Fibroblast of skin of scalp (primary cell): ENCODE data around the gene MS4A18.
"Not testable (repeated sequence)": the region's sequence is repeated elsewhere in the genome, so short reads cannot be mapped to it uniquely, and the experiment has no call there.

Source experiments
- DNase-seq: peaks from one replicate; pipeline ENCODE4 v3.0.0-alpha.2; 2013

Gene MS4A18

DNA sequence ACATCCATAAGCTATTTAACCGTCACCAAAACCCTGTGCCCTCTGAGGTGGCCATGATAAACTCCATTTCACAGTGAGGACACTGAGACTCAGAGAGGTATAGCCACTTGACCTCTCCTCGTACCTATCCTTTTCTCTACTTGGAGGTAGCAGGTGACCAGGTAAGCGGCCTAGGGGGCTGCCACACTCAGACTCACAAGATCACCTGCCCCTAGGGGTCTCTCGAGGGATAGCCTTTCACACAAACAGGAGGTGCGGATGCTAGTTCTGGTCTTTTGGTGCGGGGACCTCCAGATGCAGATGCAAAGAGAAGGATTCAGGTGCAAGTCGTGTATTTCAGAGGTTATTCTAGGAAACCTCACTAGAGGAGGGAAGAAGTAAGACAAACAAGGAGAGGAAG is 14.6 kb downstream of the MS4A18 start:
- no peak for DNase-seq

DNA sequence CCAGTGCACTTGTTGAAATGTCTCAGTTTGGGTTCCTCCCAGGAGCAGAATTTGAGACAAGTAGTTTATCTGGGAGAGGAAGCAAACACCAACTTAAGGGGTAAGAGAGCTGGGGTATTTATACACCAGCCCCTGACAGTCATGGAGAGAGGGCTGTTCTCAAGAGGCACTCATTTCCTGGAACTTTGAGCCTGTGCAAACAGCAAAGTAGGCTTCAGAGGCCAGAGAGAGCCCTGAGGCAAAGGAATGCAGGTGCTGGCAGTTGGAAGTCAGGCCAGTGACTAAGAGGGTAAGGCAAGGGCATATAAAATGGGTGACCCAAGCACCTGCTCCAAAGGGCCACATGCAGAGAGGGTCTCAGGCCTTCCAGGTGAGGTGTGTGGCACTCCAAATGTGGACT is 16.1 kb downstream of the MS4A18 start:
- DNase-seq, result no peak

DNA sequence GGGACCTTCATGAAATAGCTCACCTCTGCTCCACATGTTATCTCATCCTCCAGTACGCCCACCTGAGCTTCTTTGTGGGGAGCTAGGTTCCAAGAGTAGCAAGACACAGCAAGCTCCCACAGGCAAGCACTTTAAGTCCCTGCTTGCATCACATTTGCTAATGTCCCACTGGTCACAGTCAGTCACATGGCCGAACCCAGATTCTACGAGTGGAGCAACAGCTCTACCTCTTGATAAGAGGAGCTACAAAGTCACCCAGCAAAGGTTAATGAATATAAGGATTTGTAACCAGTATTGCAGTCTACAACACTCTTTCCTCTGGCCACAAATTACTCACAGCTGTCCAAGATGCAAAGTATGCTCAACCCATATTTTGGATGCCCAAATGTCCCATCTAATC is 16.9 kb downstream of the MS4A18 start:
- no peak for DNase-seq

DNA sequence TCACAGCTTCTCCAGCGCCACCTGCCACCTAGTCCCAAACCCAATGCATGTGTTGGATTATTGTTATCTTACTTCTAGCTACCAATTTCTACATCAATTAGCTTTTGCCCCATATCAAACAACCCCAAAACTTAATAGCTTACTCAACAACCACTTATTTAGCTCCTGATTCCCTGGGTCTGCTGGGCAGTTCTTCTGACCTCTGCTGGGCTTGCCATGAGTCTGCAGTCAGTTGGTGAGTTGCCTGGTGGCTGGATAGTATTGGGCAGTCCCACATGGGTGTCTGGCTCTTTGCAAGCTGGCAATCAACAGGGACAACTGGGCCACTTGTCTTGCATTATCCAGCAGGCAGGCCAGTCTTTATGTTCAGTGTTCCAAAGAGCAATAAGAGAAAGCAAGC is 18.5 kb downstream of the MS4A18 start:
- no peak for DNase-seq

DNA sequence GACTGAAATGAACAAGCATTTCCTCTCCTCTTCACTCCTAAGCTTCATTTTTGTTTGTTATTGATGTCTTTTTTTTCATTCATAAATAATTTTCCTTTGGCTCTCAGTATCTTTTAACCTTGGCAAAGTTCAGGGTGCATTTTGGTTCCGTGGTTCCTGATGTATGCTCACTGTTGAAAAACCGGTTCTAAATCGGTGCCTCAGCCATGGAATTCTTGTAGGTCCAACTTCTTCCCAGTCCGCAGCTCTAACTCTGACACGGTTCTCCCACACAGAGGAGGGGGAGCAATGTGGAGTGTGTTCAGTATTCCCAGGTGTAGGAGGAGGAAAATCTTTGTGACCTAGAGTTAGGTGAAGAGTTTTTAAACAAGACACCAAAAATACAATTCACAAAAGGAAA is 19.6 kb downstream of the MS4A18 start:
- DNase-seq, result no peak

DNA sequence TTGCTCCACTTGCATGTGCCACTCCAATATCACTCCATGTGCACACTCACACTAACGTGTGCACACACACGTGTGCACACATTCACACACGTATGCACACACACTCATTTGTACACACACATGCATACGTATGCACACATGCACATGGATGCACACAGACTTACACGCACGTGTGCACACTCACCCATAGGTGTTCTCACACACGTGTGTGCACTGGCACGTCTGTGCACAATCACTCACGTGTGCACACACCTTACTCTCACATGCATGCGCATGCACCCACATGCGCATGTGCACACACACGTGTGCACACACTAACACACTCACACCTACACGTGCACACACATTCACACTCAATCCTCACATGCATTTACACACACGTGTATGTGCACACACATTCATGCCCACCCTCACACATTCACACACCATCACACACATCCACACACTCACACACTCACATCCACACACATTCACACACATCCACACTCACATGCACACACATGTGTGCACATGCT is 22.9 kb downstream of the MS4A18 start:
- no peak for DNase-seq

DNA sequence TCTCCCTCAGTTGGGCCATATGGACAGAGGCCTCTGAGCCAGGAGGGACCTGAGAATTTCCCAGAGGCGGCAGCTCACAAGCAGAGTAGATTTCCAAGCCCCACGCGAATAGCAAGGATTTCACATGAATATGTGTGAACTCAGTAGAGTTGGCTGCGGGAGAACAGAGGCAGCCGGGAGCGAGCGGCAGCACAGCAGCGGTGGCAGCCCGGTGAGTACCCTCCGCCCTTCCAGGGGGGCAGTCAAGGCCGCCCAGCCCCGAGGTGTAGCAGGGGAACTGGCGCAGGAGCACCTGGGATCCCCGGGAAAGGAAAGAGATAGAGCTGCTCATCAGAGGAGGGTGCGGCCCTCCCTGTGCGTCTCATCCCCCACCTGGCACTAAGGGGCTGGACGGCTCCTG is 23.7 kb downstream of the MS4A18 start:
- no peak for DNase-seq

DNA sequence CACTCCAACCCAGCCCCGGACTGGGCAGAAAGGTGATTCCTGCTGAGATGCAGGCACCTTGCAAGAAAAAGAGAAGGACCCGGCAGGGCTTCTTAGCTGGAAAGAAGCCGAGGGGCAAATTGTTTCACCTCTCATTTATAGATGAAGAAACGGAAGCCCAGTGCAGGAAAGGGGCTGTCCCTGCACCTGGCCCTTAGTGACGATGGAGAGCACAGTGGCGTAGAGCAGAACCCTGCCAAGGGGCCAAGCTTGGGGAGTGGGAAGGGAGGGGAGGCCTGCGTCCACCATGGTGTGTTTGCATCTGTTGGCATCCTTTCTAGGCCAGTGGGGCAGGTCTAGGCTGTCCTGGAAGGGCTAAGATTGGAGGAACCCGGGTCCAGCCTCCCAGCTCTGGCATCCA is 24.3 kb downstream of the MS4A18 start:
- DNase-seq, result no peak

DNA sequence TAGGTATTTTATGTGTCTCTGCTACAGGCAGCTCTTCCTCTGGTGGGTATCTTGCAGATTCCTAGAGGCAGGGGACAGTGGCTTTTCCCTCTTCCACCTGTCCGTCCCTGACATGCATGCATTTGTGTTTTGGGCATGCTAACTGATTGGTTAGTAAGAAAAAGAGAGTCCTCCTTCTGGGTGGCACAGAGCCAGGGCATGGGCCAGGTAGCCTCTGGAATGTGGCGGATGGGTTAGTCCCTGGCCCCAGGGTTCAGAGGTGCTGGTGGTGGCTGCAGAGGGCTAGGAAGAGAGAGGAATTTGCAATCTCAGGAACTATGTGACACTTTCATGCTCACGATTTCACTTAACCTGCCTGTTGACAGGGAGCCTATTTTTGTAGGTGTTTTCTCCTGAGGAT is 26.4 kb downstream of the MS4A18 start:
- DNase-seq, result no peak

DNA sequence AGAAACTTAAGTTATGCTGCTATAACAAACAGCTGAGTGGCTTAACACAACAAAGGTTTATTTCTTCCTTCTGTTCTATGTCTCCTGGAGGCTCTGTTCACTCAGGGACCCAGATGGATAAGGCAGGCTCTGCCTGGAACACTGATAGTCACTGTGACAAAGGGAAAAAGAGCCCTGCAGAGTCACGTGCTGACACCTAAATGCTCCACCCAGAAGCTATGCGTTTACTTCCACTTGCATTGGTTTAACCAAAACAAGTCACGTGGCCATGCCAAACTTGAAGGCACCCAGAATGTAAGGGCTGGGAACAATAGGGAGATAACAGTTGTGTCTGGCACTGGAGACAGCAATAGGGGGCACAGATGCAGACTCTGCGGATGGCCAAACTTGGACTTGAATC is 28.8 kb downstream of the MS4A18 start:
- DNase-seq, result no peak

DNA sequence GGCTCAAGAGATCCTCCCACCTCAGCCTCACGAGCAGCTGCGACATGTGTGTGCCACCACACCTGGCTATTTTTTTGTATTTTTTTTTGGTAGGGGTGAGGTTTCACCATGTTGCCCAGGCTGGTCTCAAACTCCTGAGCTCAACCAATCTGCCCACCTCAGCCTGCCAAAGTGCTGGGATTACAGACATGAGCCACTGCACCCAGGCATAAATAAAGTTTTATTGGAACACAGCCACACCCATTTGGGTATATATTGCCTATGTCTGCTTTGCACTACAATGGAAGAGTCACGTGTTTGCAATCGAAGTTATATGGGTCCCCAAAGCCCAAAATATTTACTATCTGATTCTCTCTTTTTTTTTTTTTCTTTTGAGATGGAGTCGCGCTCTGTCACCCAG is 30.4 kb downstream of the MS4A18 start:
- DNase-seq, result no peak

DNA sequence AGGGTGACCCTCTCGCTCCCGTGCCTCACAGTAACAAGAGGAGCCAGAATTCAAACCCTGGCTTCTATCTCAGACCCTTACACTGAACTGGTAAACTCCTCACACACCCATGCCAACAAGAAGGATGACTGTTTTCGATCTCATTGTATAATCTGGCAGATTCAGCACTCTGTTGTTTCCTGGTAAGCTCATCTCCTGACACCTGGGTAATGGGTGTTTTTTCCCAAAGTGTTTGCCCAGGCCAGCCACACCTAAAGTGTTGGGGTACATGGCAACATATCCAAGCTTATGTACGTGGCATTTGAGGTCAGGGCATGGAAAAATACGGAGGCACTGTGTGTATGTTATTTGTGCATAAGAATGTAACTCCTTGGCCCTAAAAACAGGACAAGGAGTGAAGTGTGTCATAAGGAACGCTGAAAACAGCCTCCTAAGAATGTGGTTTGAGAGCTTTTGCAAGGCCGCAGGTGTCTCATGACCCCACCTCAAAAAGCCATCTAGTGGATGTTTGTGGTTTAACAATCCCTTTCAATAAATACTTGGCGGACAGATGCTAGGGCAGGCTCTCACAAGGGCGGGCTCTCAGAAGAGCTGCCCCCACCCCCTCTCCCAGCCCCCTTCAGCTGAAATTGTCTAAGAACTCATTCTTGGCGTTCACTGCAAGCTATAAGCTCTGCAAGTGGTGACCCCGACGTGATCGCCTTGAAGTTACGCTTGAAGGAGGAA is 31.9 kb downstream of the MS4A18 start, which contains the start of gene MS4A15:
TSS of gene MS4A15 (plus strand) at position 561 of the 726 bp plus-strand sequence. CDS start 6,867 bp downstream, outside the sequence.
- DNase-seq, result peak; percentile 9

DNA sequence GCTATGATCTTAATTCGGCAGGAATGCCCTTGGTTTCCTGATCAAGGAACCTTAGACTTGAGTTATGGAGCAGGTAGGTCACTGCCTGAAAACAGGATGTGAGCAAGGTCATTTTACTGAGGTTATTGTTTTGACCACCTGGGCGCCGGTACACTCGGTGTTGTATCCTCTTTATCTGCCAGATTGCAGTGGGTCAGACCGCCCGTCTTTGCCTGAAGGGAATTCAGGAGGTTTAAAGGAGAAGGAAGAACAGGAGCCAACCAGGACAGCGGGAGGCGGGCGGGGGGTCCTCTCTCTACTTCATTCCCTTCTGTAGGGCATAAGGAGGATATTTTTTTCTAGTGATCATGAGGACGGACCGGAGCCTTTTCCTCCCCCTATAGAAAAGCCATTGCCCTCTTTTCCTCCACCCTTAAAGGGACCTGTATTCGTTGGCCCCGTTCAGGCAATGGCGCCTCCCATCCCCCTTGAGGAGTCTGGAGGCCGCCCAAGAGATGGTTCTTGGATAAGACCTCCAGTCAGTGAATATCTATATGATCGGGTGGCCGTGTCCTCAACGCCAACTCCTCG is 32.8 kb downstream of the MS4A18 start:
- no peak for DNase-seq

DNA sequence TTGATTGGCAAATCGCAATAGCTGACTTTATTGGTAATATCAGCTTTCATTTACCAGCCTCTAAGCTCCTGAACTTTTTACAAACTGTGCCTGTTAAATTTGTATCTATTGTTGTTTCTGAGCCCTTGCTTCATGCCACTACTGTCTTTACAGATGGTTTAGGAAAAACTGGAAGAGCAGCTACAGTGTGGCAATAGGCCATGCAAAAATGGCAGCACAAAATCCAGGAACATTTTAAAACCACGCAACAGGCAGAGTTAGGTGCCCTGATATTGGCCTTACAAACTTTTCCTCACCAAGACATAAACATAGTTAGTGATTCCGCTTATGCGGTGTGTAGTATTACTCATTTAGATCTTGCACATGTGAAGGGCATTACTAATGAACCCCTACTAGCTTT is 34.2 kb downstream of the MS4A18 start:
- DNase-seq, result not testable (repeated sequence)

DNA sequence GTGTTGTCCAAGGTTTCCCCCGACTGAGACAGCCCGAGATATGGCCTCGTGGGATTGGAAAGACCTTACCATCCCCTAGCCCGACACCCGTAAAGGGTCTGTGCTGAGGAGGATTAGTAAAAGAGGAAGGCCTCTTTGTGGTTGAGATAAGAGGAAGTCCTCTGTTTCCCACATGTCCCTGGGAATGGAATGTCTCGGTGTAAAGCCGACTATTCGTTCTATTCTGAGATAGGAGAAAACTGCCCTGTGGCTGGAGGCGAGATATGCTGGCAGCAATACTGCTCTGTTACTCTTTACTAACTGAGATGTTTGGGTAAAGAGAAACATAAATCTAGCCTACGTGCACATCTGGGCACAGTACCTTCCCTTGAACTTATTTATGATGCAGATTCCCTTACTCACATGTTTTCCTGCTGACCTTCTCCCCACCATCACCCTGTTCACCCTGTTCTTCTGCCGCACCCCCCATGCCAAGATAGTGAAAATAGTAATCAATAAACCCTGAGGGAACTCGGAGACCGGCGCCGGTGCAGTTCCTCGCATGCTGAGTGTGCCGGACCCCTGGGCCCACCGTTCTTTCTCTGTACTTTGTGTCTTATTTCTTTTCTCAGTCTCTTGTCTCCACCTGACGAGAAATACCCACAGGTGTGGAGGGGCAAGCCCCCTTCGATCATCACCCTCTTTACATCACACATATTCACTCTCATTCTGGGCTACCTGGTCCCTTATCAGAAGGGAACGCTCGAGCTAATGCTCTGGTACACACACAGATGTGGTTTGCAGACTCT is 35.1 kb downstream of the MS4A18 start:
- DNase-seq, result not testable (repeated sequence)

DNA sequence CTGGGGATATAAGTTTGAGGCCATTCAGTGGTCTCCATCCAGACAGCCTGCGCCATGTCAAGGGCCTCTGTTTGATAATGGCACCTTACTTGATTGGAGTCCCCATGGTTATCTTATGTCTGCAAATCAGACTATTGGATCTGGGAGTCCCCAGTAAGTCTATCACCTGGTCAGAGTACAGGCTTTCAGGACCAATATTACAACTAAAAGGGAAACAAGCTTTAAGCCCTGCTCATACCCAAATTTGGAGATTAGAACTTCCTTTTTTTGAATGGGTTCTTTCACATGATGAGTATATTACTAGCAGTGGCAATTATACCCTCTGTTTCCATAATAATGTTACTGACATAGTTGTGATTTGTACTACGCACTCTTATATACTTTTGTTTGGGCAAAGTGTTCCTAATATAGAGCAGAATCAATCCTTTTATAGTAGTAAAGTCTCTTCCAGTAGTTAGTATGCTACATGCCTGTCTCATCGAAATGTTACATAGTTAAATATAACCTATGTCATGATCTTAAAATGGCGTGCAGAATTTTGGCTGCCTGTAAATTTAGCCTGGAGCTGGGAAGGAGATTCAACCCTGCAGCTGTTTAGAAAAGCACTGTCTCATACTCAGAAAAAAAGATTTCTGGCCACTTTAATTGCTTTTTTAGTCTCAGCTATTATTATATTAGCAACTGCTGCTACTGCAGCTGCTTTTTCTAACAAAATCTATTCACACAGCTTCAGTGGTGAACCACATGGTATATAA is 37.1 kb downstream of the MS4A18 start:
- no peak for DNase-seq

DNA sequence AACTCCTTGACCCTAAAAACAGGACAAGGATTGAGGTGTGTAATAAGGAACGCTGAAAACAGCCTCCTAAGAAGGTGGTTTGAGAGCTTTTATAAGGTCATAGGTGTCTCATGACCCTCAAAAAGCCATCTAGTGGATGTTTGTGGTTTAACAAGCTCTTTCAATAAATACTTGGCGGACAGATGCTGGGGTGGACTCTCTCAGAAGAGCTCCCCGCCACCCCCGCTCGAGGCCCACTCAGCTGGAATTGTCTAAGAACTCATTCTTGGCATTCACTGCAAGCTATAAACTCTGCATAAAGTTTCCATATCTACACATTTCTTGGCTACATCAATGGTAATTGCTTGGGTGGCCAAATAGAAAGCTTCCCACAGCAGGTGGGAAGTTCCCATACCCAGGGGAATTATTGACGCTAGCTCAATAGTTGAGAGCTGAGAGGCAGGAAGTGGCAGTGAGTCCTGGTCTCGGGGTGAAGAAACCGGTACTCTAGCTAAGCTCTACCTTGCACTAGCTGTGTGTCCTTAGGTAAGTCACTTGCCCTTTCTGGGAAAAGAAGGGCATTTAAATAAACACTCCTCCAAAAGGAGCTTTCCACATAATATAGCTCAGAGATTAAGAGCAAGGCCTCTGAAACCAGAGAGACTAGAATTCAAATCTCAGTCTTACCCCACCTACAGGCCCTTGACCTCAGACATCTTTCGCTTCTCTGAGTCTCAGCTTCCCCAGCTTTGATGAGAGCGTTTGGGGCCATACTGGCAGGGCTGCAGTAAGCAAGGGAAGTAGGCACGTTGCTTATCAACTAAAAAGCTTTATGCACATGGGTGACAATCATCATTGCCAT is 38.6 kb downstream of the MS4A18 start:
- no peak for DNase-seq

DNA sequence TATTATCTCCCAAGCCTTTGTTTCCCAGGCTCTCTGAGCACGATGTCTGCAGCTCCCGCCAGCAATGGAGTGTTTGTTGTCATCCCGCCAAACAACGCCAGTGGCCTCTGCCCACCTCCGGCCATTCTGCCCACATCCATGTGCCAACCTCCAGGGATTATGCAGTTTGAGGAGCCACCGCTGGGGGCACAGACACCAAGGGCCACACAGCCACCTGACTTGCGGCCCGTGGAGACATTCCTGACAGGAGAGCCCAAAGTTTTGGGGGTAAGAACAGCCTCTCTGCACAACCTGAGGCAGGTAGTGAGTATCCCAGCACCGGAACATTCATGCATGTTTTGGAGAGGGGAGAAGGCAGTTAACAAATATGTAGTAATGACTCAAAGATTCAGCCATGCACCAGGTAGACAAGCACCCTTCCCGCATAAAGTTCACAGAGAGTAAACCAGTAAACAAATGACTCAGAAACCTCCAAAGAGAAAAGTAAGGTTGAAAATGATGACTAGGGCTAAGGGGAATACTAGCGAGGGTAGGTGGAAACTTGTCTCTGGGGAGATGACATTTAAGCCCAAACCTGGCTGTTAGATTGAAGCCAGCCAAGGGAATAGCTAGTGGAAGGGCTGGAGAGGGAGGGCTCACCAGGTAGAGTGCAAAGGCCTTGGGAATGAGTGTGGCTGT is 39.3 kb downstream of the MS4A18 start:
- DNase-seq, result no peak

DNA sequence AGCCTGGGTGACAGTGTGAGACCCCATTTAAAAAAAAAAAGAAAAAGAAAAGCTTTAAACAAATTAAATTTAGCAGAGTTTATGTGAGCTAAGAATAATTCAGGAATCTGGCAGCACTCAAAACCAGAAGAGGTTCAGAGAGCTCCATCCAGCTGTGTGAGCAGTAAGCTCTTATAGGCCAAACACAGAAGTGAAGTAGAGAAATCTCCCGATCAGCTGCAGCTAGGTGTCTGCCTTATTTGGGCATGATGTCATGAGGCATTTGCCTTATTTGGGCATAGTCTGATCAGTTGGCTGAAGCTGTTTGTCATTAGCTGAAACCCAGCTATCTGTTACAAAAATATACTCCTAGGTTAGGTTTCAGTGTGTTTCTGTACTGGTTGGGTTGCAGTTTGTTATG is 40.4 kb downstream of the MS4A18 start:
- no peak for DNase-seq

DNA sequence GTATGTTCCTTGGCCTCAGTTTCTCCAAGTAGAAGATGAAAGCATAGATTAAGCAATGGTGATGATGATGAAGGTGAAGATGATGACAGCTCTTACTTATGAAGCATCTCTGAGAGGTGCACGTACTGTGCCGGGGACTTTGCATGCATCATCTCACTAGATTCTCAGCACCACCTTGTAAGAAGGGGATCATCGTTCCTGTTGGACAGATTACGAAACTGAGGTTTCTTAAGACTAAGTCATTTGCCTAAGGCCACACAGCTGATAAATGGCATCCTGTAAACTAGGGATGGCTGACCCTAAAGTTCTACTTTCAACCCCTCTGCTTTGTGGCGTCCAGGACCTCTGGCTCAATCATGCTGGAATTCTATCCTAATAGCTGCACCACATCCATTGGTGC is 40.8 kb downstream of the MS4A18 start:
- DNase-seq, result no peak

DNA sequence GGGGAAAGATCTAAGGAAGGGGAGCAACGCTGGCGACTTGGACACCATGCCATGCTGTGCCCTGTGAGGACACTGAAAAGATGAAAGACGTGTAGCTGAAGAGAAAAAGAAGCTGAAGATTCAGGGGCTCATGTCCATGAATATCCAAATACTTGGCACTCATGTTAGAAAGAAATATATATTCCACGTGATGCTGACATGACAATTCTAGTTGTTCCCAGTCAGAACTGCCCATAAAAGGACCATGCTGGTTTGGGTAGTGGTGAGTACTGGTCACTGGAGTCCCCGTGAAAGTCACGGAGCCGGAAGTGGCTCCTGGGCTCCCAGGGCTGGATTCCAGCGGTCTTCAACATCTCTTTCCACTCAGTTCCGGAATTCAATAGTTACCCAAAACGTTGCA is 42.0 kb downstream of the MS4A18 start:
- DNase-seq, result no peak
